Vagina (tissue), 2 donors: ENCODE results near the gene TNN. TPM values are rescaled to one million over a fixed set of nuclear protein-coding genes. Genes with fewer than 3 reads are reported as not detected.

Experiments
- DNase-seq, 2 donors: peaks; one replicate each; pipeline ENCODE4 v3.0.0-alpha.2; 2017; ENCODE audit errors: extremely low spot score in 2 of 2
- H3K27ac ChIP-seq: fragments of 200-600 bp; sonication (generic); one replicate; pipeline ENCODE4 v1.5.1; 2019
- H3K27me3 ChIP-seq: fragments of 200-600 bp; sonication (generic); one replicate; pipeline ENCODE4 v1.5.1; 2019
- H3K36me3 ChIP-seq, 2 donors: fragments of 200-600 bp; sonication (generic); one replicate each; pipeline ENCODE4 v1.5.1; 2017 to 2019
- H3K4me1 ChIP-seq: fragments of 200-600 bp; sonication (generic); one replicate; pipeline ENCODE4 v1.5.1; 2019
- H3K4me3 ChIP-seq, 2 donors: fragments of 200-600 bp; sonication (generic); 1 replicate in 1 of 2; 2 replicates in 1 of 2; pipeline ENCODE4 v1.5.1; 2016 to 2019
- H3K9me3 ChIP-seq: fragments of 200-600 bp; sonication (generic); one replicate; pipeline ENCODE4 v1.5.1; 2019
- CTCF ChIP-seq, 3 experiments: fragments of 450-650 bp in 2 of 3; fragments of 200-600 bp in 1 of 3; sonication (generic) in 1 of 3; IDR thresholded peaks; one replicate each; pipeline ENCODE4 v1.5.1; 2017 to 2019; ENCODE audit warnings: antibody characterized with exemption in 3 of 3, mild to moderate bottlenecking in 2 of 3, moderate library complexity in 2 of 3
- POLR2A ChIP-seq, 2 donors: fragments of 450-650 bp; IDR thresholded peaks; one replicate each; pipeline ENCODE4 v1.6.1; 2017; ENCODE audit warnings: antibody characterized with exemption in 2 of 2, mild to moderate bottlenecking in 2 of 2, moderate library complexity in 2 of 2
- POLR2AphosphoS5 ChIP-seq, 2 donors: sonication (generic); formaldehyde crosslinking; IDR thresholded peaks; one replicate each; pipeline ENCODE4 v1.9.0; 2017; ENCODE audit warnings: antibody characterized with exemption in 2 of 2, mild to moderate bottlenecking in 2 of 2, low read depth in 1 of 2; ENCODE audit not compliant: insufficient read depth in 1 of 2
- intact Hi-C: fragments of 100-400 bp; cut with DNase I; formaldehyde crosslinking; loops from one replicate; pipeline ENCODE4 v1.15.1; 2023
- total RNA-seq: library from RNA; depleted of rRNA; stranded (reverse); fragments of >200 nt; gene quantifications from one replicate; pipeline ENCODE4 v1.2.3, GENCODE V29; 2016

Gene TNN
- total RNA-seq, 1 donor from 2014 or later: not detected

GRCh38 chr1:175120511-175120910 is 52.9 kb downstream of the TNN start:
- Histone ChIP-seq H3K36me3 (no peaks in the 10 kb centered on the region), H3K4me3 (no peak overlapping the region), H3K27ac (no peak overlapping the region), H3K4me1 (no peaks in the 10 kb centered on the region), H3K27me3 (no peaks in the 10 kb centered on the region), H3K9me3 (no peaks in the 10 kb centered on the region)
- intact Hi-C loops: no loop called here
- TF ChIP-seq POLR2AphosphoS5 (IDR thresholded peaks at IDR 0.05; ENCODE audit: insufficient read depth in 1 of 2, low read depth in 1 of 2) (no peak), CTCF (IDR thresholded peaks at IDR 0.05) (no peak), POLR2A (IDR thresholded peaks at IDR 0.05) (no peak)
- DNase-seq: no peak

GRCh38 chr1:175124861-175125260 is 57.2 kb downstream of the TNN start:
- no peaks in the 10 kb centered on the region for H3K9me3 ChIP-seq
- H3K27me3 ChIP-seq: no peaks in the 10 kb centered on the region
- H3K27ac ChIP-seq: peak overlapping the region; percentile 33
- no peak overlapping the region for H3K4me3 ChIP-seq
- intact Hi-C loops: no loop called here
- peaks cover 16% of the 10 kb centered on the region for H3K4me1 ChIP-seq
- TF ChIP-seq CTCF (IDR thresholded peaks at IDR 0.05): no peak
- no peak for TF ChIP-seq POLR2A (IDR thresholded peaks at IDR 0.05)
- no peak for TF ChIP-seq POLR2AphosphoS5 (IDR thresholded peaks at IDR 0.05; ENCODE audit: insufficient read depth in 1 of 2, low read depth in 1 of 2)
- no peaks in the 10 kb centered on the region for H3K36me3 ChIP-seq
- DNase-seq: no peak

GRCh38 chr1:175126347-175126746 is 58.7 kb downstream of the TNN start:
- Histone ChIP-seq H3K36me3 (no peaks in the 10 kb centered on the region), H3K9me3 (no peaks in the 10 kb centered on the region), H3K4me3 (no peak overlapping the region), H3K27me3 (no peaks in the 10 kb centered on the region), H3K27ac (no peak overlapping the region), H3K4me1 (peaks cover 28% of the 10 kb centered on the region)
- no peak for TF ChIP-seq CTCF (IDR thresholded peaks at IDR 0.05)
- no peak for TF ChIP-seq POLR2A (IDR thresholded peaks at IDR 0.05)
- no peak for TF ChIP-seq POLR2AphosphoS5 (IDR thresholded peaks at IDR 0.05; ENCODE audit: insufficient read depth in 1 of 2, low read depth in 1 of 2)
- DNase-seq: no peak
- intact Hi-C loops: no loop called here

- Histone ChIP-seq H3K36me3 (no peaks in the 10 kb centered on the region), H3K4me1 (peaks cover 40% of the 10 kb centered on the region), H3K27ac (no peak overlapping the region), H3K9me3 (no peaks in the 10 kb centered on the region), H3K4me3 (no peak overlapping the region), H3K27me3 (no peaks in the 10 kb centered on the region)
- DNase-seq: no peak
- TF ChIP-seq CTCF (IDR thresholded peaks at IDR 0.05) (no peak), POLR2AphosphoS5 (IDR thresholded peaks at IDR 0.05; ENCODE audit: insufficient read depth in 1 of 2, low read depth in 1 of 2) (no peak), POLR2A (IDR thresholded peaks at IDR 0.05) (no peak)
- intact Hi-C loops: no loop called here
Measured at GRCh38 chr1:175127565-175127964, 59.9 kb downstream of the TNN start.

GRCh38 chr1:175128523-175128922 is 60.9 kb downstream of the TNN start:
- DNase-seq: no peak
- Histone ChIP-seq H3K4me3 (no peak overlapping the region), H3K9me3 (no peaks in the 10 kb centered on the region), H3K27me3 (no peaks in the 10 kb centered on the region), H3K4me1 (peaks cover 44% of the 10 kb centered on the region), H3K27ac (peak overlapping the region; percentile 33), H3K36me3 (no peaks in the 10 kb centered on the region)
- intact Hi-C loops: no loop called here
- TF ChIP-seq CTCF (IDR thresholded peaks at IDR 0.05) (no peak), POLR2A (IDR thresholded peaks at IDR 0.05) (no peak), POLR2AphosphoS5 (IDR thresholded peaks at IDR 0.05; ENCODE audit: insufficient read depth in 1 of 2, low read depth in 1 of 2) (no peak)
